ENCODE results near the gene SCRN1. TPM values are rescaled to one million over a fixed set of nuclear protein-coding genes. Genes with fewer than 3 reads are reported as not detected.

SCRN1 gene
- total RNA-seq, 2 experiments from 2014 or later = 37.1 to 62.7 TPM

DNA sequence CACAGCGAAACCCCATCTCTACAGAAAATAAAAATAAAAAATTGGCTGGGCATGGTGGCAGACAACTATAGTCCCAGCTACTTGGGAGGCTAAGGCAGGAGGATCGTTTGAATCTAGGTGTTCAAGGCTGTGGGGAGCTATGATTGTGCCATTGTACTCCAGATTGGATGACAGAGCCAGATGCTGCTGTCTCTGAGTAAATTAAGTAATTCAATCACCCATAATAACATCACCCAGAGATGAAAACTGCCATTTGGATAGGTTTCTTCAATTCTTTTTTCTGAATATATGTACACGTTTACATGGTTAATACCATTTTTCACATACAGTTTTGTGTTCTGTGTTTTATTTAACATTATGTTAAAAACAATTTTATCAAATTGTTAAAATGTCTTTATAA lies 104.0 kb downstream of the SCRN1 start:
- H3K27ac ChIP-seq (ENCODE audit: low read depth, low read length, poor library complexity, severe bottlenecking) = no peak overlapping the region
- ChIA-PET POLR2A (interaction anchor here (0.6 kb wide), 1 partner anchor 448 kb away, joined by 4 read pairs; no protein-coding TSS in a partner anchor), CTCF (ENCODE audit: unreplicated experiment) (no interaction called here)
- no peaks in the 10 kb centered on the region for H4K20me1 ChIP-seq (ENCODE audit: insufficient read depth, low read length)
- H2AFZ ChIP-seq (ENCODE audit: low read length) = no peak overlapping the region
- intact Hi-C loops (cut with micrococcal nuclease; ENCODE audit: unreplicated experiment) = no loop called here
- H3K9me3 ChIP-seq (ENCODE audit: low read length) = no peaks in the 10 kb centered on the region
- no peak overlapping the region for H3K4me2 ChIP-seq (ENCODE audit: low read length)
- no TSS peak for BruUV-seq (replicated peaks)
- H3K4me3 ChIP-seq (ENCODE audit: low read depth, low read length, poor library complexity, severe bottlenecking) = no peak overlapping the region
- H3K9me2 ChIP-seq (ENCODE audit: insufficient read depth, low read length) = no peaks in the 10 kb centered on the region
- TF ChIP-seq, protein P1, sequence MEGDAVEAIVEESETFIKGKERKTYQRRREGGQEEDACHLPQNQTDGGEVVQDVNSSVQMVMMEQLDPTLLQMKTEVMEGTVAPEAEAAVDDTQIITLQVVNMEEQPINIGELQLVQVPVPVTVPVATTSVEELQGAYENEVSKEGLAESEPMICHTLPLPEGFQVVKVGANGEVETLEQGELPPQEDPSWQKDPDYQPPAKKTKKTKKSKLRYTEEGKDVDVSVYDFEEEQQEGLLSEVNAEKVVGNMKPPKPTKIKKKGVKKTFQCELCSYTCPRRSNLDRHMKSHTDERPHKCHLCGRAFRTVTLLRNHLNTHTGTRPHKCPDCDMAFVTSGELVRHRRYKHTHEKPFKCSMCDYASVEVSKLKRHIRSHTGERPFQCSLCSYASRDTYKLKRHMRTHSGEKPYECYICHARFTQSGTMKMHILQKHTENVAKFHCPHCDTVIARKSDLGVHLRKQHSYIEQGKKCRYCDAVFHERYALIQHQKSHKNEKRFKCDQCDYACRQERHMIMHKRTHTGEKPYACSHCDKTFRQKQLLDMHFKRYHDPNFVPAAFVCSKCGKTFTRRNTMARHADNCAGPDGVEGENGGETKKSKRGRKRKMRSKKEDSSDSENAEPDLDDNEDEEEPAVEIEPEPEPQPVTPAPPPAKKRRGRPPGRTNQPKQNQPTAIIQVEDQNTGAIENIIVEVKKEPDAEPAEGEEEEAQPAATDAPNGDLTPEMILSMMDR (conservative IDR thresholded peaks at IDR 0.05; ENCODE audit: low read length) = no peak
- no peak for TF ChIP-seq EZH2phosphoT487 (IDR thresholded peaks at IDR 0.05; ENCODE audit: borderline replicate concordance, low read depth, low read length)
- no peaks in the 10 kb centered on the region for H3K4me1 ChIP-seq (ENCODE audit: insufficient read depth, low read length, poor library complexity, severe bottlenecking)
- DNase-seq (ENCODE audit: low spot score) = no peak
- no peaks in the 10 kb centered on the region for H3K36me3 ChIP-seq (ENCODE audit: insufficient read depth, low read length)
- no peaks in the 10 kb centered on the region for H3K79me2 ChIP-seq (ENCODE audit: insufficient read depth, low read depth, low read length)

DNA sequence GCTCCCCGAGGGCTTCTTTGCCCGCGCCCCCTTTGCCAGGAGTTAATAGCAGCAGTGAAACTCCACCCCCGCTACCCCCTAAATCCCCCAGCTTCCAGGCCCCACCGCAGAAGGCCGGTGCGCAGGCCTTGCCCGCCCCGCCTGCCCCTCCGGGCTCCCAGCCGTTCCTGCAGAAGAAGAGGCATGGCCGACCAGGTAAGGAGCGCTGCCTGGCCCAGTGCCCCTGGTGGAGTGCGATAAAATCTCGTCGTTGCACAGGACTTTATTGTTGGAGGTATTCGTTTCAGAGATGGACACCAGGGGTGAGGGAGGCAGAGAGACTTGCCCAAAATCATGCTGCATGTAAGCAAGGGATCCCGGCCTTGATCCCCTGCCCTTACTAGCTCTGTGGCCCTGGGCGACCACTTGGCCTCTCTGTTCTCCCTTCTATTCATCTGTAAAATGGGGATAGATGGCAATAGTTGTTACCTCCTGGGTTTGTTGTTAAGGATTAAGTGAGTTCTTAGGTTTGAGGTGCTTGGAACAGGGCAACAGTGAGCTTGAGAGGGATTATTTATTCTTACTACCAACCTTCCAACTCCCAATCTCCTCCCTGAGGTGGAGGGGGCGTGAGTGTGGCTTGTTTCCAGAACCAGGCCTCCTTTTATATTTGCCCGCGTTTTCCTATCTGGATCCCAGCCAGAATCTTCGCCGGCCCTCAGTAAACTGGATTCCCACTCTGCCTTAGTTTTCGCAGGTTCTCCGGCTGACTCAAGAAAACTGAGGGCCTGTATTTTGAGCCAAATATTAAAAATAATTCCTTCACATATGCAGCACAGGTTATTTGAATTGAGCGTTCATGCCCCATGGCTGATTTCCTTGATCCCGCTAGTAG lies 105.0 kb downstream of the SCRN1 start:
- Histone ChIP-seq H3K36me3 (ENCODE audit: insufficient read depth, low read length) (no peaks in the 10 kb centered on the region), H4K20me1 (ENCODE audit: insufficient read depth, low read length) (no peaks in the 10 kb centered on the region), H3K4me3 (ENCODE audit: low read depth, low read length, poor library complexity, severe bottlenecking) (no peak overlapping the region), H3K9me3 (ENCODE audit: low read length) (no peaks in the 10 kb centered on the region), H3K4me1 (ENCODE audit: insufficient read depth, low read length, poor library complexity, severe bottlenecking) (no peaks in the 10 kb centered on the region), H3K9me2 (ENCODE audit: insufficient read depth, low read length) (no peaks in the 10 kb centered on the region), H3K79me2 (ENCODE audit: insufficient read depth, low read depth, low read length) (no peaks in the 10 kb centered on the region), H2AFZ (ENCODE audit: low read length) (no peak overlapping the region), H3K27ac (ENCODE audit: low read depth, low read length, poor library complexity, severe bottlenecking) (no peak overlapping the region), H3K4me2 (ENCODE audit: low read length) (no peak overlapping the region)
- CTCF ChIA-PET (ENCODE audit: unreplicated experiment) = no interaction called here
- intact Hi-C loops (cut with micrococcal nuclease; ENCODE audit: unreplicated experiment) = no loop called here
- TF ChIP-seq, protein P1 (conservative IDR thresholded peaks at IDR 0.05; ENCODE audit: low read length) = no peak
- TF ChIP-seq EZH2phosphoT487 (IDR thresholded peaks at IDR 0.05; ENCODE audit: borderline replicate concordance, low read depth, low read length) = no peak
- DNase-seq (ENCODE audit: low spot score) = no peak
- POLR2A ChIA-PET = no interaction called here
- no TSS peak for BruUV-seq (replicated peaks)

Measured in OCI-LY7 (cell line).